Right lung (tissue), 5 donors: Measurements from ENCODE around the gene PLXND1. TPM values are rescaled to one million over a fixed set of nuclear protein-coding genes. Genes with fewer than 3 reads are reported as not detected.

Experiments
- DNase-seq, 2 donors: peaks; one replicate each; pipeline ENCODE4 v3.0.0-alpha.2; 2013
- polyA plus RNA-seq, 5 donors: library from polyadenylated mRNA; unstranded; fragments of 120-200 nt; gene quantifications; one replicate each; pipeline versions ENCODE4 v1.2.1 to v1.2.3, GENCODE V29; 2013; ENCODE audit warnings: inconsistent platforms in 1 of 5, low replicate concordance in 1 of 5; ENCODE audit not compliant: insufficient read length in 5 of 5, insufficient read depth in 1 of 5

PLXND1 gene
- polyA plus RNA-seq, 5 donors = 167 to 213 (median 176) TPM

DNA sequence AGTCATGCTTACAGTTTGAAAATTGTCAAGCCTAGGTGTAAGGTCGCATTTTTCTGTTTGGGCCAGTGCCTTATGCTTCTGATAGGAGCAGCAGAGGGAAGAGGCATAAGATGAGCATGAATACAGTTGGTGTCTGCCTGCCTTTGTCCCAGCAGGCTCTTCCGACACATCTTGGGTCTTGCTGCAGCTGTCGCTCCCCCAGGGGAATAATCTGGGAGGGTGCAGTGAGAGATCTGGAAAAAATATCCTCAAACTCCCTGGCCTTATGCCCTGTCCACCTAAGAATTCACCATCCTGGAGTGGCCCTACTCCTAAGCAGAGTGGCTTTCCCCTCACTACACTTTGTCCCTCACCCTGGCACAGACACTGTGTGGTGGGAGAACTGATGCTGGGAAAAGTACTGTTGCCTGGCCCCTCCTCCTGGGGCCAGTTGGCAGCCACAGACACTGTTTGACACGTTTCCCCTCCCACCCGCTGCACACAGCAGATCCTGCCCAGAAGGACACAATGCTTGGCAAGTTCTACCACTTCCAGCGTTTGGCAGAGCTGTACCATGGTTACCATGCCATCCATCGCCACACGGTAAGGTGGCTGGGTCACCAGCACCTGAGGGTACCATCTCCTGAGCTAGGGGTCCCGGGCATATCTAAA is 99.2 kb downstream of the PLXND1 start:
- no peak for DNase-seq

- no peak for DNase-seq
Observed at GRCh38 chr3:129506231-129506742, 100.2 kb downstream of the PLXND1 start.

DNA sequence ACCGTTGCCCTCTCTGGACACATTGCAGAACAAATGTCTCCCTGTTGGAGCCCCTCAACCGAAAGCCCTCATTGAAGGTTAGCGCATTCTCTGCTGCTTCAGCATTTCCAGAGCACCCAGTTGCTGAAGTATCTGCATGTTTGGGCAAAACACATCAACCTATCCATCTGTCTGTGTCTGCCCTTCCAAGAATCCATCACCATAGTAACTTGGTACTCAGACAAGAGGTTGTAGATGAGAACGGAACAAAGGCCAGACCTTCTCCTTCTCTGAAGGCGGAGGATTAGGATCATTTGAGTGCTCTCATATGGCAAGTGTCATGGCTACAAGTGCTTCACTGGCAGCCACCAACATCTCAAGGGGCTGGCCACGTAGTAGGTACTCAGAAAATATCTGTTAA is 101.1 kb downstream of the PLXND1 start:
- no peak for DNase-seq

Other genes starting within 250 kb of the PLXND1 start
- 1 to 10 TPM; 1.7 to 6.2 (median 3.9) TPM for gene EFCAB12, start 178.0 kb downstream of the PLXND1 start, polyA plus RNA-seq
- 10 to 100 TPM; 50.9 to 61.9 (median 58.6) TPM for gene MBD4, start 166.7 kb downstream of the PLXND1 start, polyA plus RNA-seq
- gene IFT122, start 166.5 kb downstream of the PLXND1 start, polyA plus RNA-seq = 10 to 100 TPM; 56.3 to 70.9 (median 65.3) TPM
- gene RHO, start 78.0 kb downstream of the PLXND1 start, polyA plus RNA-seq = under 1 TPM in 3 of 5 donors, not detected in 2; 0.06 to 0.13 (median 0.08) TPM
- gene H1-8, start 63.5 kb downstream of the PLXND1 start, polyA plus RNA-seq = not detected